Ascending aorta (tissue), 2 donors: ENCODE results near the gene DNAJC7. TPM values are rescaled to one million over a fixed set of nuclear protein-coding genes. Genes with fewer than 3 reads are reported as not detected.

Source experiments
- DNase-seq, 2 donors: peaks; one replicate each; pipeline ENCODE4 v3.0.0-alpha.2; 2019; ENCODE audit warnings: low spot score in 2 of 2
- H3K27ac ChIP-seq, 2 donors: fragments of 200-600 bp; sonication (generic); one replicate each; pipeline ENCODE4 v1.5.1; 2016 to 2017; ENCODE audit warnings: mild to moderate bottlenecking in 1 of 2
- H3K27me3 ChIP-seq: fragments of 200-600 bp; sonication (generic); one replicate; pipeline ENCODE4 v1.5.1; 2017
- H3K36me3 ChIP-seq, 2 donors: fragments of 200-600 bp; sonication (generic); one replicate each; pipeline ENCODE4 v1.5.1; 2016
- H3K4me1 ChIP-seq, 2 donors: fragments of 200-600 bp; sonication (generic); one replicate each; pipeline ENCODE4 v1.5.1; 2016 to 2017; ENCODE audit warnings: mild to moderate bottlenecking in 1 of 2
- H3K4me3 ChIP-seq, 2 donors: fragments of 200-600 bp; sonication (generic); one replicate each; pipeline ENCODE4 v1.5.1; 2016 to 2017; ENCODE audit warnings: mild to moderate bottlenecking in 1 of 2
- H3K9me3 ChIP-seq, 2 donors: fragments of 200-600 bp; sonication (generic); one replicate each; pipeline ENCODE4 v1.5.1; 2016
- CTCF ChIP-seq, 3 experiments: fragments of 200-600 bp in 2 of 3; fragments of 450-650 bp in 1 of 3; sonication (generic) in 2 of 3; IDR thresholded peaks; one replicate each; pipeline ENCODE4 v1.5.1; 2016 to 2019; ENCODE audit warnings: antibody characterized with exemption in 3 of 3, mild to moderate bottlenecking in 1 of 3, moderate library complexity in 1 of 3
- intact Hi-C: fragments of 100-400 bp; cut with DNase I; formaldehyde crosslinking; loops from one replicate; pipeline ENCODE4 v1.15.1; 2023
- total RNA-seq: library from RNA; depleted of rRNA; stranded (reverse); fragments of >200 nt; gene quantifications from one replicate; pipeline ENCODE4 v1.1.0, GENCODE V29; 2016

DNAJC7 gene
- total RNA-seq, 1 donor from 2014 or later: 79.7 TPM

- H3K27ac ChIP-seq: no peak overlapping the region
Measured at GRCh38 chr17:42049834-42050392, 32.7 kb upstream of the DNAJC7 start.

GRCh38 chr17:42047343-42047742 is 30.1 kb upstream of the DNAJC7 start:
- no peaks in the 10 kb centered on the region for H3K36me3 ChIP-seq
- H3K4me1 ChIP-seq: no peaks in the 10 kb centered on the region
- H3K9me3 ChIP-seq: no peaks in the 10 kb centered on the region
- no peak for DNase-seq
- no peaks in the 10 kb centered on the region for H3K27me3 ChIP-seq
- no peak overlapping the region for H3K27ac ChIP-seq
- intact Hi-C loops: no loop called here
- no peak overlapping the region for H3K4me3 ChIP-seq
- no peak for TF ChIP-seq CTCF (IDR thresholded peaks at IDR 0.05)

More at GRCh38 chr17:42049834-42050392, 32.7 kb upstream of the DNAJC7 start:
- TF ChIP-seq CTCF (IDR thresholded peaks at IDR 0.05): no peak
- Histone ChIP-seq H3K4me1 (no peaks in the 10 kb centered on the region), H3K36me3 (no peaks in the 10 kb centered on the region), H3K27me3 (no peaks in the 10 kb centered on the region), H3K9me3 (no peaks in the 10 kb centered on the region), H3K4me3 (peak overlapping the region; percentile 65 to 84)
- intact Hi-C loops: no loop called here
- no peak for DNase-seq

- no peak for DNase-seq
- H3K9me3 ChIP-seq: no peaks in the 10 kb centered on the region
- TF ChIP-seq CTCF (IDR thresholded peaks at IDR 0.05): no peak
- H3K4me3 ChIP-seq: no peak overlapping the region
- intact Hi-C loops: no loop called here
- no peak overlapping the region for H3K27ac ChIP-seq
- no peaks in the 10 kb centered on the region for H3K4me1 ChIP-seq
- no peaks in the 10 kb centered on the region for H3K36me3 ChIP-seq
- no peaks in the 10 kb centered on the region for H3K27me3 ChIP-seq
Measured at GRCh38 chr17:42045719-42046118, 28.5 kb upstream of the DNAJC7 start.

GRCh38 chr17:42042598-42043319 is 25.5 kb upstream of the DNAJC7 start:
- TF ChIP-seq CTCF (IDR thresholded peaks at IDR 0.05): no peak
- Histone ChIP-seq H3K9me3 (no peaks in the 10 kb centered on the region), H3K4me3 (no peak overlapping the region), H3K4me1 (peaks cover 0 to 4% of the 10 kb centered on the region in 2 donors), H3K36me3 (no peaks in the 10 kb centered on the region), H3K27ac (no peak overlapping the region), H3K27me3 (no peaks in the 10 kb centered on the region)
- DNase-seq: no peak
- intact Hi-C loops: no loop called here

GRCh38 chr17:42041619-42042018 is 24.4 kb upstream of the DNAJC7 start:
- Histone ChIP-seq H3K36me3 (no peaks in the 10 kb centered on the region), H3K4me1 (peaks cover 0 to 4% of the 10 kb centered on the region in 2 donors), H3K9me3 (no peaks in the 10 kb centered on the region), H3K27ac (no peak overlapping the region), H3K4me3 (no peak overlapping the region), H3K27me3 (no peaks in the 10 kb centered on the region)
- no peak for TF ChIP-seq CTCF (IDR thresholded peaks at IDR 0.05)
- DNase-seq: no peak
- intact Hi-C loops: no loop called here
